LoVo (cell line): ENCODE measurements around the gene CACNB4.

Source experiments
- DNase-seq: peaks from one replicate; pipeline ENCODE4 v3.0.0-alpha.2; 2016; ENCODE audit warnings: low spot score

The CACNB4 gene

GRCh38 chr2:151975460-151976414, 123.1 kb downstream of the CACNB4 start:
- no peak for DNase-seq

DNA sequence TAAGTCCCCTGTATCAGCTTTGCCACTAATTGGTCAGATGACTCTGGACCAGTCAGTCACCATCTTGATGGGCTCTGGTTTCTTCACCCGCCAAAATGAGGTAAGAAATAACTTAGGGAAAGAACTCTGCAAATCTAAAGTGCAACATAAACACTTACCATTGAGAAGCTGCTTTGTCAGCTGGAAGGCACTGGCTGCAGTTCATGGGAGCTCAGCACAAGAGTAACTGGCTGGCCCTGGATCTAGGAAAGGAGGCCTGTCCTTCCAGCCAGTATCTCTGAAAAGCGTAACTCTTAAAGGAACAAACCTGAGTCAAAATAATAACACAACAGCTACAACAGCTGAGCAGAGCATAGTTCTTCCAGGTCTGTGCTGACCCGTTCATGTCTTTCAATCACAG, 123.9 kb downstream of the CACNB4 start:
- no peak for DNase-seq

GRCh38 chr2:151973901-151974199, 125.0 kb downstream of the CACNB4 start:
- DNase-seq, result no peak

DNA sequence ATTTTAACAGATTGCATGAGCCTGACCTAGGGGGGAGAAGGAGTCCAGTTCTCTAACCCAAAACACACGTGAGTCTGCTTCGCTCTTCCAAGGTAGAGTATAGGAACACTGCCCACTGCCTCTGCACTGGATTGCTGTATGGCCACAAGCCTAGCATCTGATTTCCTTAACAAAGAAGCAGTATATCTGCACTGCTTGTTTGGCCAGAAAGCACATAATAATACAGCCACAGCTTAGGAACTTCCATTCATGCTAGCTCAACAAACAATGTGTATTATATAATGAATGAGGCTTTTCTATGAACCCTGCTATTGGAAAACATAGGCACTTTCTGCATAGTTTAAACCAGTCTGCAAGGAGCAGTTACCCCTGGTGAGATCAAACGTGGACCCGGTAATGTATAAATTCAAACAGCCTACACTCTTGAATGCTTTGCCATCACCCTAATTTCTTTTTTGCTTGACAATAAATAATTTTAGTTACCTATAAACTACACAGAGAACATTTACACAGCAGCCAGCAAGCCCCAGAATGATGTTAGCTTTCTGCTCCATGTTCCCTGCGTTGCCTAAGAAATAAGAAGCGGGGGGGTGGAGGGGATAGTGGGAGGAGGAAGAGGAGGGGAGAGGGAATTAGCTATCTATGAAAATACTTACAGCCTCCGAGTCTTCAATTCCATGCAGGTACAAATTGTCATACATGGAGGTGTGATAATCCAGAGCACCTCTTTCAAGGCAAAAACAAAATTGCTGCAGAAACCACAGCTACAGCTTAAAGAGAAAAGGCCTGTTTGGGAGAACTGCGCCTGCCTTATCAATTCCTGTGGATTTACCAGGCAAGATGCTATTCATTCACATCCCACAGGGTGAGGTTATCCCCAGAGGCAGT, 125.6 kb downstream of the CACNB4 start:
- DNase-seq, result no peak

GRCh38 chr2:151972241-151973012, 126.4 kb downstream of the CACNB4 start:
- no peak for DNase-seq

DNA sequence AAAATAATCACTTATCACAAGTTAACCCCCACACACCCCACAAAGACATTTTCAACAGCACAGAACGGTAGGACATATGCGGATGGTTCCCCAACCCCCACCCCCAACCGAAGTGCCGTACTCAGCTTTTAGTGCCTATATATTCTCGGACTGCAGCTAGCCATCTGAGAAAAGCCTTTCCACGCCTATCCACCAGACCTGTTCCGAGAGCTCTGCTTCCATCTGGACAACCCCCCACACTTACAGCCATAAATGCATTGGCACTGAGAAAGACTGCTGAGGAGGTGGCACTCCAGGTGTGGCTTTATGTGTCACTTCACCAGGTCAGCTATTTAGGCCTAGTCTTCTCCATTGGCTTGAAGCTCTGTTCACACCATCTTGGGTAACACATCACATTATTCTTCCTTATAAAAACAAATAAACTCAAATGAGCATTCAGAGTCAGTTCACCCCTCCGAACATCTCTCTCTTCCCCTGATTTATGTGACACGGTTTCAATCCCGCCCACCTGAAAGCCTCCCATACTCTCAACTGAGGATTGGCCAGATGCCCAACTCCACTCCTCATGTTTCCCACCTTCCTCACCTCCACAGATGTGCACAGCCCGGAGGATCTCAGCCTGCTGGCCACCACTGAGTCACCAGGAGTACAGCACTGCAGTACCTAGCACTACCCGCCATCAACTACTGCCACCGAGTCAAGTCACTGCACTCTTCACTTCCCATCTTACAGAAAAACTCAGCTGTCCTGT, 127.4 kb downstream of the CACNB4 start:
- no peak for DNase-seq

GRCh38 chr2:151968770-151969470, 129.9 kb downstream of the CACNB4 start:
- no peak for DNase-seq

GRCh38 chr2:151967829-151968722, 130.8 kb downstream of the CACNB4 start:
- DNase-seq, result no peak

- no peak for DNase-seq
Observed at GRCh38 chr2:151965884-151966283, 133.0 kb downstream of the CACNB4 start.

DNA sequence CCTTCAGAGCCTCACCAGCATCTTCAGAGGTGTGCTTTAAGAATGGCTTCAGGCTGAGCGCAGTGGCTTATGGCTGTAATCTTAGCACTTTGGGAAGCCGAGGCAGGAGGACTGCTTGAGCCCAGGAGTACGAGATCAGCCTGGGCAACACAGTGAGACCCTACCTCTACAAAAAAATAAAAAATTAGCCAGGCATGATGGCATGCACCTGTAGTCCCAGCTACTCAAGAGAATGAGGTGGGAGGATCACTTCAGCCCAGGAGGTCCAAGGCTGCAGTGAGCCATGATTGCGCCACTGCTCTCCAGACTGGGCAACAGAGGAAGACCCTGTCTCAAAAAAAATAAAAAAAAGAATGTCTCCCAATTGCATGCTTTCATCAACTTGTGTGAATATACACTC, 137.3 kb downstream of the CACNB4 start:
- DNase-seq, result no peak

- no peak for DNase-seq
Observed at GRCh38 chr2:151959238-151959637, 139.6 kb downstream of the CACNB4 start.

GRCh38 chr2:151953467-151953866, 145.4 kb downstream of the CACNB4 start:
- no peak for DNase-seq

DNA sequence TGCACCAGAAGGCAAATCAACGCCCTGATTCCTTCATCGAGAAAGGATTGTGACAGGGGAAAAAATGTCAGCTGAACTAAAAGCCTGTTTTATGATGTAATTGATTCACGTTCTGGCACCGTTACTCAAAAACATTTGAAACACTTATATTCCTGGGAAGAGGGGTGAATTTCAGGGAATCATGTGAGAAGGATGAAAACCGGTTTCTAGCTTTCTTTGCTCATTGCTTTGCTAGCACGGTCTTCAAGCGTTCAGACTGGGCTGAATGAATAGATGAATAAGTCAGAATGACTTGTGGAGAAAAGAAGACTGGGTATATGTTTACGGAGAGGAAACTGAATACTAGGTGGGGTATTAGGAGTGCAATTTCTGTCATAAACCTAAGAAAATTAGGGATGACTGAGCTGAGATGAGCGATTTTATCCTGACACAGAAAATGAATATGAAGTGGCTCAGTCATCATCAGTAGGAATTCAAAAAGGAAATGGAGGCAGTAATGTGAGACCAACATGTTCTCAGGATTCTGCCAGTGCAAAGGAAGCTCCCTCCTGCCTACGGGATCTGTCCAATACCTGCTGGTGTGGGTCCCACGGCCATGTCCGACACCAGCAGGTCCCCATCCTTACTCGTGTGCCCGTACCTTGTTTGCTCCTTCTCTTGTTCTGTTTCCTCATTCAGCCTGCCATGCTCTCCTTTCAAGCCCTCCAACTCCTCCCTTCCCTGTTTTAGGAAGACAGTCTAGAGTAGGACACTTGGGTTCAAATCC, 146.0 kb downstream of the CACNB4 start:
- DNase-seq, result no peak

- no peak for DNase-seq
Observed at GRCh38 chr2:151947813-151948165, 151.1 kb downstream of the CACNB4 start.

GRCh38 chr2:151946899-151947812, 151.7 kb downstream of the CACNB4 start:
- no peak for DNase-seq

GRCh38 chr2:151946250-151946884, 152.5 kb downstream of the CACNB4 start:
- DNase-seq, result no peak

- no peak for DNase-seq
Observed at GRCh38 chr2:151945602-151946001, 153.2 kb downstream of the CACNB4 start.

DNA sequence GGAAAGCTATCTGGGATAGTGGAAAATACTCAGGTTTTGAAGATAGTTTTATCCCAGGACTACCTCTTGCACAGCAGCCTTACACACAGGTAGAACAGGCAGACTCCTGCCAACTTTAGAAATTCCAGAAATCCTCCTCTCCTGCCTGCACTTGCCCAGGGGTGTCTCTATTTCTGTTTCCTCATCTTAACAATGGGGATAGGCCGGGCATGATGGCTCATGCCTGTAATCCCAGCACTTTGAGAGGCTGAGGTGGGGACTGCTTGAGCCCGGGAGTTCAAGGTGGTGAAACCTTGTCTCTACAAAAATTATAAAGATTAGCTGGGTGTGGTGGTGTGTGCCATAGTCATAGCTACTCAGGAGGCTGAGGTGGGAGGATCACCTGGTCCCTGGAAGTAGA, 153.7 kb downstream of the CACNB4 start:
- DNase-seq, result no peak
